NCI-H1105 (cell line): ENCODE results near the gene FARP2.
A peak's percentile ranks its signal among the peaks of the same experiment; 100 is the strongest.
"Not testable (repeated sequence)": the region's sequence is repeated elsewhere in the genome, so short reads cannot be mapped to it uniquely, and the experiment has no call there.

ENCODE experiments used
- DNase-seq: peaks from one replicate; lab custom pipeline; 2025; lab: John Stamatoyannopoulos, UW

The FARP2 gene

DNA sequence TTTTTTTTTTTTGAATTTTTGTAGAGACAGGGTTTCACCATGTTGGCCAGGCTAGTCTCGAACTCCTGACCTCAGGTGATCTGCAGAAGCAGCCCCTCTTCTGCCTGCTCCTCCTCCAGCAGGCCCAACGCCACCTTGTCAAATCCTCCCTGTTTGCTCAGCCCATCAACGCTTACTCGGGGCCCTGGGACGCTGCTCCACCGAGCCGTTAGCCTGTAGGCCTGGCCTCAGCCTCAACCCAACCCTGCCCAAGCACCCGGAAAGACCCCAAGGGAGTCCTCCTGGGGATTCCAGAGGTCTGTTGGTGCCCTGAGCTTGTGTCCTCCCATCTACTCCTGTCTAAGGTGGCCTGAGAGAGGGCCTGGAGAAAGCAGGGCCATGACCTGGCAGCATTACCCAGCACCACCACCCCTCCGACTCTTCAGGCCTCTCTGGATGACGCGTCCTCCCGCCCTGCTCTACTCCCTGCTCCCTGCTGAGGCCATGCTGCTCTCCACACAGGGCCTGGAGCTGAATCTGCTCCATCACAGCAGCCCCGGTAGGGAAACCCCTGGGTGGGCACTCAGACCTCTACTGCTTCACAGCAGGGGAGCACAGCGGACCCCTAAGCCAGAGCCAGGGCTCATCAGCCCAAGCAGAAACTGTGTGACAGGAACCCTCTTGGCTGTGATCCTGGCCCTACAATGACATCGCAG, 149.1 kb downstream of the FARP2 start:
- no peak for DNase-seq

DNA sequence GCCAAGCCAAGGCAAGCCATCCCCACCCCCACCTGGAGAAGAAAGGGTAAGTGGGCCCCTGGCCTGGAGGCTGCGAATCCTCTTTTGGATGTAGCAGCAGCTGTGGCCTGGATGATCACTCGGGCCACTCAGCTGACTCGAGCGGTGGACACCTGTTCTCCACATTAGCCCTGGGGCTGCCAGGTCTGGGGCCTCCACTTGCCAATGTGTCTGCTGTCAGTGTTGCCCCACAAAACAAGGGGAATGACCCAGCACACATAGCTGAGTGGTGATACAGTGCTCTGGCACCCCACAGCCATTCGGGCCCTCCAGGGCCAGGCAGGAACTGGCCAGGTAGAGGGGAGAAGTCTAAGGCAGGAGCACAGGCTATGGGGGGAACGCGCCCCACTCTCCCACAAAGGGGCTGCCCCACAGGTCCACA, 149.7 kb downstream of the FARP2 start:
- DNase-seq: no peak

DNA sequence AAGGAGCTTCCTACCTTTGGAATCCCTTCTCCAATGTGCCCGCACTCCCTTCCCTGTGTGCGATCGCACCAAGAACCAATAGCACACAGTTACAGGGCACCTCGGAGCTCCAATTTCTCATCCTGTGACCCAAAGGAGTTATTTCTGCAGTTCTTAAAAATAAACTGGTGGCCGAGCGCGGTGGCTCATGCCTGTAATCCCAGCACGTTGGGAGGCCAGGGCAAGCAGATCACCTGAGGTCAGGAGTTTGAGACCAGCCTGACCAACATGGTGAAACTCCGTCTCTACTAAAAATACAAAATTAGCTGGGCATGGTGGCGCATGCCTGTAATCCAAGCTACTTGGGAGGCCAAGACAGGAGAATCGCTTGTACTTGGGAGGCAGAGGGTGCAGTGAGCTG, 150.2 kb downstream of the FARP2 start:
- DNase-seq: not testable (repeated sequence)

DNA sequence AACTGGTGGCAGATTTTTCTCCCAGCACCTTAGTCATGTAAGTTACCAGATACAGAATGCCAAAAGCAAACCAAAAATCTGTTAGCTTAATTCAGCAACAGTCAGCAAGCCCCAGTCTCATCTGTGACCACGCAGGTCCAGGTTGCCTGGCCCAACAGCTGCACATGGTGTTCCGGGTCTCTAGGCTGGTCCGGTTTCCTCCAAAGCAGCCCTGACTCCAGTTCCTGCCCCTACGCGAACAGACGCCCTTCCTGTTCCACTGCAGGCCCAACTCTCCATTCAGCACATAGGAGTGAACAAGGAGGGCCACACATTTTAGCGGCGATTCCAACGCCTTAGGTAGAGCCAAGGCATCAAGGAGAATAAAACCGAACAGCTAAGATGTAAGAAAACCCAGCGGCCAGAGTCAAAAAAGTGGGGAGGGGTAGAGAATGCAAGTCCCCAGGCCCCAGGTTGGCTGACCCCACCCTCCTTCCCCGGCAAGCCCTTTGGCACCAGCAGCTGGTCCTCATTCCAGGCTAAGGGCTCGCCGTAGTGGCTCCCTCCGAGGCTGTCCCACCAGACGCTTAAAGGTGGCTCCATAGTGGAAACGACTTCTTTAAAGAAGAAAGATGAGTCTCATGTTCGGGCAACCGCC, 150.8 kb downstream of the FARP2 start:
- no peak for DNase-seq

DNA sequence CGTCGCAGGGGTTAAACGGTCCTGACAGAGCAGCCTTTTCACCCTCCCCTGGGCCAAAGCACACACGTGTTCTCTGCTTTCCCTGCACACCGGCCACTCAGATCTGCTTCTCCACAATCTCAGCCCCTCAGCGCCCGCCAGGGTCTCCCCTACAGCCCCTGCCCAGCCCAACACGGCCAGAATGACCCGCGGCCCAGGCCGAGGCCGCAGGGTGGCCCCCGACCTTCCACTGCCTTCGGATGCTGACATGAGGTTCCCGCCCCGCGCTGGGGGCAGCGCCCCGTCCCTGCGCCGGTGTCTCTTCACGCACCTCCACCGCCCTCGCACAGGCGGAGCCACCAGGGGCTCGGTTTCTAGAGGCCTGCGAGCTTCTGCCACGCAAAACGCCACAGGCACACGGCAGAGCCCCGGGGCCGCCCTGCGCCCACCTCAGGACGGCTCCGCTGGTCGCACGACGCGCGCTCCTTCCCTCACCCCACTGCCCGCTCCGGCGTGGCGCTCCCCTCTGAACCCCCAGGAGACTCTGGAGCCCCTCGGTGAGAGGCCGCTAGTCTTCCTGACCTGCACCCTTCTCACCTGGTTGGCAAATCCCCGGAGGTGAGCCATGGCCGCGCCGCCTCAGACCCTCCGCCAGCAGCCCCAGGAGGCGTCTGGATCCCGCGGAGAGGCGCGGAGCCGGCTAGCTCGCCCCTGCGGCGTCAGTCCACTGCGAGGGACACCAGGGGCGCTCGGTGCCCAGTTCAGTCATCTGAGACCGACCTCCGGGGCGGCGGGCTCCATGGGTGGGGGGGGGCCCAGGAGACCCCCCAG, 151.6 kb downstream of the FARP2 start:
- peak; percentile 58 for DNase-seq

DNA sequence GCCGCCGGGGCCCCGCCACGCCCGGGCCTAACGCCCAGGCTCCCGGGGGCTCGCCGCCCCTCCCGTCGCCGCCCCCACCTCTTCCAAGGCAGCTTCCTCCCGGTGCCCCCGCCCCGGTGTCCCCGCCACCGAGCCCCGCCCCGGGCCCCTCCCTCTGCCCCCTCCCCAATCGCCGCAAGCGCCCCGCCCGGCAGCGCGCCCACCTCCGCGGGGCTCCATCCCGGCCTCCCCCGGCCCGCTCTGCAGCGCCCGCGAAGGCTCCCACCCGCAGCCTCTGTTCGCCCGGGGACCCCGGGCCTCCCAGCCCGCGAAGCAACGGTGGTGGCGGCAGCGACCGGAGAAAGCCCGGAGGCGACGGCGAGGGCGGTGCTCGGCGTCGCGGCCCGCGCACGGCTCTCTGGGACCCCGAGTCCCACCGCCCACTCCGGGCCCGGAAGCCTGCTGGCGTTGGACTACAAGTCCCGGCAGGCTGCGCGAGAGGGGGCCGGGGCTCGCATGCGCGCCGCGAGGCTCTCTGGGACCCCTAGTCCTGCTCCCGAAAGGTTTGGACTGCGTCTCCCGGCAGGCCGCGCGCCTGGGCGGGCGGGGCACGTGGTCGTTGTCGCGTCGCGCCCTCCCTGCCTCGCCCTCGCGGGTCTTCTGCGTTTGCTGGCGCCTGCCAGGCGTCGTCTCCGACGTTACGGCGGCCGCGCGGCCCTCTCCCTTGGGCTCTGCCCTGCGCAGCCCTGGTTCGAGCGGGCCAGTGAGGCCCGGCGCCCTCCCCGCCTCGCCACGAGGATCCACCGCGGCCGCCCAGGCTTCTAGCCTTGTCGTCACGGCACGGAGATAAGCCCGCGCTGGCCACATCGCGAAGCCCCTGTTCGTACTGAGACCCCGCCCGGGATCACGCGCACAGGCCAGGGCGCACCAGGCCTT, 152.4 kb downstream of the FARP2 start, which contains the start of gene STK25:
TSS of gene STK25 (minus strand) at position 345 of the 915 bp plus-strand sequence. CDS start 549 bp downstream, outside the sequence.
- DNase-seq: peak; percentile 93

DNA sequence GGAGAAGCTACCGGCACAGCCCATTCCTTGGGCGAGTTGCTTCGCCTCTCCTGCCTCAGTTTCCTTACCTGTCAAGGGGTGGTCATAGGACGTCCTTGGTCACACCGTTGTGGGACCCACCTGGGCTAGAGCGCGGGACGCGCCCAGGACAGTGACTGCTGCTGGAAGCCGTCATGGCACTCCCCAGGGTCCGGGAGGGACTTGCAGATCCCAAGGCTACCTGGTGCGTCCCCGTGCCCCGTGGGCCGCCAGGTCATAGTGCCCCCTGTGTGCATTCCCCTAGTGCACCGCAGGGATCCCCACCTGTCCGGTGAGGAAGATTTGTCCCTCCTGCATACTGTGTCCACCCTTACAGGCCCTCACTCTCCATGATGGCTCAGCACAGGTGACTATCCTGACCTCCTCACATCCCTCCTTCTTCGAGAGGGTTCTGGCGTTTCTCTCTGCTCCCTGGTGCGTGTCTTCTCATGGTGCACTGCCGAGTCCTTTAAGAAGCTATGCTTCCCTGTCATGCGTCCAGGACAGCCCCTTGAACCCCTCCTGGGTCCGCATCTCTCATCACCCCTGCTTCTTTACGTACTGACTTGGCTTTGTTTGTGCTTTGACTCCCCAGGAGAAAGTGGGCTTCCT, 153.2 kb downstream of the FARP2 start:
- DNase-seq: no peak

DNA sequence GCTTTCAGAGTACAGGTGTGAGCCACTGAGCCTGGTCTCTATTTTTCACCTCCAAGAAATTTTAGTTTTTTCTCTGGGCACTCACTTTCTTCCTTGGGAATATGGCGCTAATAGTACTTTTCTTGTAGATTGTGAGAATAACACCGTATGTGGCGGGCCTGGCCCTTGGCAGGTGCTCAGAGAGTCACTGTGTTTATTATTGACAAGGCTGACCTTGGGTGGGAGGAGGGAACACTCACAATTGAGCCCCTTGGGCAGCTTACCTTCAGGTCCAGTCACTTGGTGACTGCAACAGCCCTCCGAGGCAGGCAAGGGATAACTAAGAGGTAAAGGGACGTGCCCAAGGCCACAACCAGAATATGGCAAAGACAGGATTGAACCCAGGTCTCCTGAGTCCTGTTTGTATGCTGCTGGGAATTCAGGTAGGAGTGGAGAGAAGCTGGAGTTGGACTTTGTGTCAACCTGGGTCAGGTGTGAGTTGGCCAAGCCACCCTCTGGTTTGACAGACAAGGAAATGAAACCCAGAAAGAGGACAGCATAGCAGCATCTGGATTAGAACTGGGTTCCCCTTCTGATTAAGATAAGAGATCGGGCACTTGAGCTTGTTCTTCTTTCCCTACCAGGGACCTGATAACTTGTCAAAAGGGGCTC, 155.1 kb downstream of the FARP2 start:
- no peak for DNase-seq

DNA sequence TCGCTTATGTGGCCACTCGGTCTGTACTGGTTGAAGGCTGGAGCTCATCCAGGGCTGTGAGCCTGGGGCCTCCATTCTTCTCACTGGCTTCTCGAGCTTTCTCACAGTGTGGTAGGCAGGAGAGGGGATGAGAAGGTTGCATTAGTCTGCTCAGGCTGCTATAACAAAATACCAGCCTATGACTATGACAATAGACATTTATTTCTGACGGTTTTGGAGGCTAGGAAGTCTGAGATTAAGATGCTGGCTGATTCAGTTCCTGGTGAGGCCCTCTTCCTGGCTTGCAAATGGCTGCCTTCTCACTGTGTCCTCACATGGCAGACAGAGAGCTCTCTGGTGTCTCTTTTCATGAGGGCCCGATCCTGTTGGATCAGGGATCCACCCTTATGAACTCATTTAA, 158.5 kb downstream of the FARP2 start:
- DNase-seq: no peak

DNA sequence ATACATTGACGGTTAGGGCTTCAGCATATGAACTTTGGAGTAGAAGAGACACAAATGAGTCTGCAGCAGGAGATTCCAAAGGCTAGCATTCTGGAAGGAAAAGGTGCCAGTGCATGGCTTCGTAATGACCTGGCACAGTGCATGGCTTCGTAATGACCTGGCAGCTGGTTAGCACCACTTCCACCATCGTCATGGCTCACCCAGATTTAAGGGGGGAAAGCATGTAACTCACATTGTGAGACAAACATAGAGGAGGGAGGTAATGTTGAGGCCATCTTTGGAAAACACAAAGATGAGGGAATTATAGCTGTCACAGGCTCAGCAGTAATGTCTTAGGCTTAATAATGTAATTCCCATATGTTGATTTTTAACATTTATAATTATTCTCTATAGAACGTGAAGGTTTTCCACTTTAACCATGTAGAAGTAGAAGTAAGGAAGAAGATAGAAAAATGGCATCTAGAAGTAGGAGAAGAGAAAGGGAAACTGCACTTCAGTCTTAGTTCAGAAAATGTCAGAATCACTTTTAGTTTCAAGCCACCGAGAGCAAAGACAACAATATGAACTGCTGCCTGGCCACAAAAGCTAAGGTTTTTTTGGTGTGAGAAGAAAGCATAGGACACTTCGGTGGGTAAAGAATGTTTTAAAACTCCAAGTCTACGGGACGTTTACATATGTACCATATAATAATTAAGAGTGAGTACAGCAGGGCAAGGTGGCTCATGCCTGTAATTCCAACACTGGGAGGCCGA, 159.1 kb downstream of the FARP2 start:
- DNase-seq: no peak

DNA sequence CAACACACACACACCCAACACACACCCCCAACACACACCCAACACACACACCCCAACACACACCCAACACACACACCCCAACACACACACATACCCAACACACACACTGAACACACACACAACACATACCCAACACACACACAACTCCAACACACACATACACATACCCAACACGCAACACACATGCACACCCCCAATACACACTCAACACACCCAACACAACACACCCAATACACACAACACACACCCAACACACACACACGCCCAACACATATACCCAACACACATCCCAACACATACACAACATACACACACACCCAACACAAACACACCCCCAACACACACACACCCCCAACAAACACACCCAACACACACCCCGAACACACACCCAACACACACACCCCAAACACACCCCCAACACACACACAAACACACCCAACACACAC, 160.5 kb downstream of the FARP2 start:
- no peak for DNase-seq

DNA sequence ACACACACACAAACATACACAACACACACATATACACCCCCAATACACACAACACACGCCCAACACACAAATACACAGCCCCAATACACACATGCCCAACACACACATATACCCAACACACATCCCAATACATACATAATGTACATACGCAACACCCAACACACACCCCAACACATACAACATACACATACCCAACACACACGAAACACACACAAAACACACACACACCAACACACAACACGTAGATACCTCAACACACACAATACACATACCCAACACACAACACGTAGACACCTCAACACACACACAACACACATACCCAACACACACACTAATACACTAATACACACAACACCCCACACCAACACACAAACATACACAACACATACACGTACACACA, 161.2 kb downstream of the FARP2 start:
- no peak for DNase-seq

DNA sequence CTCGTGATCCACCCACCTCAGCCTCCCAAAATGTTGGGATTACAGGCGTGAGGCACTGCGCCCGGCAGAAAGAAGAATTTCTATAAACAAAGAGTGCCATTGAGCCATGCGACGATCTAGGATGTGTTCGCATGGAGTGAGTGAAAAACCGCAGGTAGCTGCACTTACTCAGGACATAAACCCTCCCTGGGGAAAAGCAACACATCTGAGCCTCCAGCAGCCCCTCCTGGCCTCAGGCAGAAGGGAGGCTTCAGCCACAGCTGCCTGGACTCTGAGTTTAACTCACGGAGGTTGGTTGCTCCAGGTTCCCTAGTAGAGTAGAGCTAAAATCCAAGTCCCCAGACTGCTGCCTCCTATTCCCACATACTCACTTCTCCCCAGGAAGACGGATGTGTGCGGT, 163.6 kb downstream of the FARP2 start:
- no peak for DNase-seq

DNA sequence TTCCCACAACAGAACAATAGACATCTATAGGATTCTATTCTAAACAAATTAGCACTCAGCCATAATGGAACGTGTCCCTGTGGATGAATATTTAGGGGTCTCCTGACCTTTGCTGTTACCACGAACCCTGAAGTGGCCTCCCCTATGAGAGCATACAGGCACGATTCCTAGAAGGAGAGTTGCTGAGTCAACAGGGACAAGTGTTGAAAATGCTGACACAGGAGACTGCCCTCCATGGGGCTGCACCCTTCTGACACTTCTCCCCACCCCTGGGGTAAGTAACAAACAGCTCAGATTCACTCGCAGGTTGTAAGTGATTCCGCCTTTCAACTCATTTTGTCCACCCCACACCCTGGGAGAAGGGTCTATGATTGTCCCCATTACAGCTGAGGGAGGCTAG, 166.4 kb downstream of the FARP2 start:
- DNase-seq: no peak

DNA sequence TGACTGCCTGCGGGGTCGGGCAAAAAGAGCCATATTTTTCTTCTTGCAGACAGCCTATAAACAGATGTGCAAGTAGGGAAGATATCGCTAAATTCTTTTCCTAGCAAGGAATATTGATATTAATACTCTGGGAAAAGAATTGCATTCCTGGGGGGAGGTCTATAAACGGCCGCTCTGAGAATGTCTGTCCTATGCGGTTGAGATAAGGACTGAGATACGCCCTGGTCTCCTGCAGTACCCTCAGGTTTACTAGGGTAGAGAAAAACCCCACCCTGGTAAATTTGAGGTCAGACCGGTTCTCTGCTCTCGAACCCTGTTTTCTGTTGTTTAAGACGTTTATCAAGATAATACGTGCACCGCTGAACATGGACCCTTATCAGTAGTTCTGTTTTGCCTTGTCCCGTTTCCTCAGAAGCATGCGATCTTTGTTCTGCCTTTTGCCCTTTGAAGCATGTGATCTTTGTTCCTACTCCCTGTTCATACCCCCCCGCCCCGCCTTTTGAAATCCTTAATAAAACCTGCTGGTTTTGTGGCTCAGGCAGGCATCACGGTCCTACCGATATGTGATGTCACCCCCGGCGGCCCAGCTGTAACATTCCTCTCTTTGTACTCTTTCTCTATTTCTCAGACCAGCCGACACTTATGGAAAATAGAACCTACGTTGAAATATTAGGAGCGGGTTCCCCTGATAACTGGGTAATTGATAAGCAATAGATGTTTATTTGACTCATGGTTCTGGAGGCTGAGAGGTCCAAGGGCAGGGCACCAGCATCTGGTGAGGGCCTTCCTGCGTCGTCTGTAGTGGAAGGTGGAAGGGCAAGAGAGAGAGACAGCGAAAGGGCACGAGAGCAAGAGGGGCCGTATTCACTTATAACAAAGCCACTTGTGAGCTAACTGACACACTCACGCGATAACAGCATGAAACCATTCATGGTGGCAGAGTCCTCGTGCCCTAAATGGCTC, 170.0 kb downstream of the FARP2 start:
- DNase-seq: not testable (repeated sequence)

DNA sequence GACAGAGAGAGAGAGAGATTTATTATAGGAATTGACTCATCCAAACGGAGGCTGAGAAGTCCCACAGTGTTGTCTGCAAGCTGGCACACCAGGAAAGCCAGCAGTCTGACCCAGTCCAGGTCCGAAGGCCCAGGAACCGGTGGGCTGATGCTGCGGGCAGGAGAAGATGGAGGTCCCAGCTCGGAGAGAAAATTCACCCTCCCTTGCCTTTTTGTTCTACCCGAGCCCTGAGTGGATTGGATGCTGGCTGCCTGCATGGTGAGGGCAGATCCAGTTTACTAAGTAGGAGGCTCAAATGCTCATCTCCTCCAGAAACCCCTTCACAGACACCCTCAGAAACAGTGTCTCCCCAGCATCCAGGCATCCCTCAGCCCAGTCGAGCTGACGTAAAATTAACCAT, 174.5 kb downstream of the FARP2 start:
- DNase-seq: no peak

DNA sequence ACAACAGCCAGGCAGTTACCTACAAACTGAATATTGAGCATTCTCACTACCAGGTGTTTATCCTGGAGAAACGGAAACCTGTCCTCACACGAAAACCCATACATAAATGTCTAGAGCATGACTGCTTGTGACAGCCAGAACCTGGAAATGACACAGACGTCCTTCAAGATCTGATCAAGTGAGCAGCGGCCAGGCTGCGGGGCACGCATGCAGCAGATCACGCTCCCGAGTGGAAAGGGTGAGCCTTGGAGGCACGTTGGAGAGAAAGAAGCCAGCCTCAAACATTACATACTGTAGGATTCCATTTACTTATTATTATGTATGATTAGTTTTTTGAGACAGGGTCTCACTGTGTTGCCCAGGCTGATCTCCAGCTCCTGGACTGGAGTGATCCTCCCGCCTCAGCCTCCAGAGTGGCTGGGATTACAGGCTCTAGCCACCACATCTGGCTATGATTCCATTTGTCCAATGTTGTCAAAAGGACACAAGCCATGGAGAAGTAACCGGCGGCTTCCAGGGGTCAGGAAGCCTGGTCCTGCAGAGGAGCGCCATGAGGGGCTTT, 175.2 kb downstream of the FARP2 start:
- no peak for DNase-seq

DNA sequence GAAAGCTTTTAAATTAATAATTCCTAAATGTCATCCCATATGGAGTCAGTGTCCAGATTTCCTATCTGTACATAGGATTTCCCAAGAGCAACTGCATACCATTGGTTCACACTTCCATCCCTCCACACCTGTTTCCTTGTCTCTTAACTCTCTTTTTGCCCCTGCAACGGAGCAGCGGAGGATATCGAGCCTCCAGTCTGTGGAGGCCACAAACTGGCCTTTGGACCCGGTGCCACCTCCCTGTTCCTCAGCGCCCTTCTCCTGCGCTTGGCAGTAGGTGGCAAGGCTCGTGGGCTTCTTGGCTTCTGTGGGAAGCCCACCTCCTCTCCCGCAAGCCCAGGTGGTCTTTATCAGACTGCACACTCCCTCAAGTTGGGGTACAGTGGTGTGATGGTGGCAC, 176.1 kb downstream of the FARP2 start:
- no peak for DNase-seq
